HG02938 (cell line): ENCODE data around the gene CCDC180.
"Not testable (repeated sequence)": the region's sequence is repeated elsewhere in the genome, so short reads cannot be mapped to it uniquely, and the experiment has no call there.

Experiments
- ATAC-seq: cut with Tn5 transposase; IDR thresholded peaks from one replicate; pipeline ENCODE4 v1.9.1; 2021; ENCODE audit warnings: mild to moderate bottlenecking, moderate library complexity; ENCODE audit not compliant: unreplicated experiment

The CCDC180 gene

GRCh38 chr9:97310896-97311295 lies 3.4 kb downstream of the CCDC180 start:
- ATAC-seq: no peak

GRCh38 chr9:97311798-97312500 lies 4.5 kb downstream of the CCDC180 start:
- no peak for ATAC-seq

GRCh38 chr9:97312556-97312955 lies 5.1 kb downstream of the CCDC180 start:
- no peak for ATAC-seq

- no peak for ATAC-seq
These were observed 5.8 kb downstream of the CCDC180 start for GRCh38 chr9:97313243-97313642.

GRCh38 chr9:97313746-97314145 lies 6.3 kb downstream of the CCDC180 start:
- ATAC-seq: no peak

GRCh38 chr9:97314503-97314902 lies 7.0 kb downstream of the CCDC180 start:
- no peak for ATAC-seq

GRCh38 chr9:97315550-97315949 lies 8.1 kb downstream of the CCDC180 start:
- ATAC-seq: no peak

- ATAC-seq: no peak
These were observed 9.4 kb downstream of the CCDC180 start for GRCh38 chr9:97316904-97317303.

GRCh38 chr9:97318433-97318832 lies 11.0 kb downstream of the CCDC180 start:
- ATAC-seq: no peak

- ATAC-seq: no peak
These were observed 11.9 kb downstream of the CCDC180 start for GRCh38 chr9:97319395-97319794.

GRCh38 chr9:97320080-97320642 lies 12.7 kb downstream of the CCDC180 start:
- no peak for ATAC-seq

GRCh38 chr9:97321251-97321650 lies 13.8 kb downstream of the CCDC180 start:
- no peak for ATAC-seq

- ATAC-seq: no peak
These were observed 14.2 kb downstream of the CCDC180 start for GRCh38 chr9:97321691-97322090.

- ATAC-seq: no peak
These were observed 14.6 kb downstream of the CCDC180 start for GRCh38 chr9:97322105-97322504.

- no peak for ATAC-seq
These were observed 17.5 kb downstream of the CCDC180 start for GRCh38 chr9:97324954-97325353.

- ATAC-seq: no peak
These were observed 20.1 kb downstream of the CCDC180 start for GRCh38 chr9:97327562-97327961.

GRCh38 chr9:97332993-97333392 lies 25.5 kb downstream of the CCDC180 start:
- no peak for ATAC-seq

- not testable (repeated sequence) for ATAC-seq
These were observed 28.2 kb downstream of the CCDC180 start for GRCh38 chr9:97335622-97336021.

- ATAC-seq: no peak
These were observed 41.4 kb downstream of the CCDC180 start for GRCh38 chr9:97348871-97349270.

- no peak for ATAC-seq
These were observed 41.9 kb downstream of the CCDC180 start for GRCh38 chr9:97349400-97349799.

GRCh38 chr9:97354637-97355036 lies 47.2 kb downstream of the CCDC180 start:
- no peak for ATAC-seq

- ATAC-seq: no peak
These were observed 49.6 kb downstream of the CCDC180 start for GRCh38 chr9:97357056-97357455.
